ENCODE measurements around the gene CCL1. TPM values are rescaled to one million over a fixed set of nuclear protein-coding genes. Genes with fewer than 3 reads are reported as not detected.

CCL1 gene
- total and polyA plus RNA-seq, 4 donors = not detected

DNA sequence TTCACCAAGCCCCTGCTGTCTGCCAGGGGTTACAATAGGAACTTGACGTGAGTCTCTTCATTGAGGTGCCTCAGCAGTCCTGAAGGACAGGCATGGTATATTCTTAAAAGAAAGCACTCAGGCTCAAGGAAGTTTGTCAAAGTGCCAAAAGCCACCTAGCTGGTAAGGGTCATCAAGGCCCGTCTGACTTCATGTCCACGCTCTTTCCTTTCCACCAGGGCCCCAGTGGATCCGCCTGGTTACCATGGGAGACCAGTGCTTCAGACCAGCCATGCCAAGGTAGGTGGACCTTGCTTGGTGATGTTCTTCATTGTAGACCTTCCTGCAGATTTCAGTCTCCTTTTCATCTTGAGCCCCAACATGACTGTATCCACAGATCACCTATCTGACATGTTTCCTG, 27.6 kb upstream of the CCL1 start:
- Histone ChIP-seq H3K9ac (ENCODE audit: low read depth in 1 of 2, low read length in 2 of 2) (no peak overlapping the region), H3K4me1 (ENCODE audit: control insufficient read depth in 4 of 4, insufficient read depth in 4 of 4, low read length in 3 of 4) (no peaks in the 10 kb centered on the region), H3K27me3 (ENCODE audit: control insufficient read depth in 4 of 4, insufficient read depth in 4 of 4, low read length in 3 of 4) (peaks cover 0 to 4% (median 0%) of the 10 kb centered on the region in 4 donors), H3K4me3 (ENCODE audit: low read depth in 1 of 3, low read length in 3 of 3) (no peak overlapping the region), H3K9me3 (ENCODE audit: control insufficient read depth in 4 of 4, low read length in 3 of 4) (no peaks in the 10 kb centered on the region), H3K36me3 (ENCODE audit: control insufficient read depth in 4 of 4, insufficient read depth in 3 of 4, low read depth in 1 of 4, low read length in 3 of 4) (no peaks in the 10 kb centered on the region), H3K27ac (ENCODE audit: low read depth in 1 of 2, low read length in 2 of 2) (no peak overlapping the region)
- TF ChIP-seq NR2F2 (IDR thresholded peaks at IDR 0.05) (no peak), JUND (IDR thresholded peaks at IDR 0.05) (no peak), FOXA2 (IDR thresholded peaks at IDR 0.05) (no peak), HNF4A (conservative IDR thresholded peaks at IDR 0.05) (no peak), SP1 (IDR thresholded peaks at IDR 0.05) (no peak)
- 80% methylated on average over 4 of the region's 4 CpGs for WGBS
- DNase-seq (ENCODE audit: low spot score) = no peak

DNA sequence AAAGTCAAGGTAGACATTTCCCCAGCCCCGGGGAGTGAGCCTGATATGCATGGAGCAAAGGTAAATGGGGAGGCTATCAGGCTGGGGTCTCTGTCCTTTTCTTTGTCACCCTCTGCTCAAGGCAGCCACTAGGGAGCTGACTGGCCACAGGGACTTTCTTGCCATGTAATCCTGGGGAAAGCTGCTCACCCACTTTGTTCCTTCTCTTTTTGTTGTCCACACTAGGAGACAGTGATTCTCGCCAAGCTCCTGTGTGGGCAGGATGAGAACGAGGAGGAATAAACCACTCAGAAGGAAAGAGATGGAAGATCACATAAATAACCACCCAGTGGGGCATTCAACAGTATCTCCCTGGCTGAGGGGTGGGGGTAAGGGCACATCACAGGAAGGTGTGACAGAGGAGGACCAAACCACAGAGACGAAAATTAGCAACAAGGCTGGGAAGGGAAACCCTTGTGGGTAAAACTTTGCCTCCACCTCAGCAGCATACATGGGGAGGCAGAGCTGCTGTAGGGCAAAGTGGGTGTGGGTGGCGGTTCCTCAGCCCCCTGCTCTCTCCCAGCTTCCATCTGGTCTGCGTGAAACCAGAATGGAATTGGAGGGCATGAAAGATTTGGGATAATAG, 26.2 kb upstream of the CCL1 start:
- WGBS = 72% methylated on average over 6 of the region's 6 CpGs

DNA sequence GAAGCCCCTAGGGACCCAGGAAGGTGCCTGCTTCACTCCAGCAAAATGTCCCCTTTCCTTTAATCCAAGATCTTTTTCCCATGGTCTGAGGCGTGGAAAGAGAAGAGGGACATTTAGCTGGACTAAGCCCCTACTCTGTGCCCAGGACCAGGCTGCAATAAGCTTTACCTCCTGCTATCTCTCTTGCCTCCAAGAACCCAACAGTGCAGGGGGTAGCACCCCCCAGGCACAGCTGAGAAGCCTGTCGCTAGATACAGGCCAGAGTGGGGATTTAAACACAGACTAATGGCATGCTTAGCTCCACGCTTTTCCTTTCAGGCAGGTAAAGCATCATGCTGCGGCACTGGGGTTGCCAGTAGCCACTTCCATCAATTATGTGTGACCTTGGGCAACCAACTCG, 24.5 kb upstream of the CCL1 start:
- H3K4me1 ChIP-seq (ENCODE audit: control insufficient read depth in 4 of 4, insufficient read depth in 4 of 4, low read length in 3 of 4) = no peaks in the 10 kb centered on the region
- TF ChIP-seq HNF4A (conservative IDR thresholded peaks at IDR 0.05) (no peak), JUND (IDR thresholded peaks at IDR 0.05) (no peak), RXRA (IDR thresholded peaks at IDR 0.05) (no peak), RAD21 (IDR thresholded peaks at IDR 0.05) (no peak), FOXA1 (IDR thresholded peaks at IDR 0.05) (no peak), NR2F2 (IDR thresholded peaks at IDR 0.05) (no peak), EGR1 (IDR thresholded peaks at IDR 0.05; ENCODE audit: low read depth in 2 of 2) (no peak), GABPA (IDR thresholded peaks at IDR 0.05 in 1 of 2, conservative IDR thresholded peaks at IDR 0.05 in 1 of 2) (no peak), YY1 (IDR thresholded peaks at IDR 0.05) (no peak), HNF4G (IDR thresholded peaks at IDR 0.05) (no peak), FOXA2 (IDR thresholded peaks at IDR 0.05) (no peak), TAF1 (conservative IDR thresholded peaks at IDR 0.05) (no peak), SP1 (IDR thresholded peaks at IDR 0.05) (no peak)
- TF ChIP-seq, protein P1, sequence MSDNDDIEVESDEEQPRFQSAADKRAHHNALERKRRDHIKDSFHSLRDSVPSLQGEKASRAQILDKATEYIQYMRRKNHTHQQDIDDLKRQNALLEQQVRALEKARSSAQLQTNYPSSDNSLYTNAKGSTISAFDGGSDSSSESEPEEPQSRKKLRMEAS (IDR thresholded peaks at IDR 0.05) = no peak
- TF ChIP-seq, protein P2, sequence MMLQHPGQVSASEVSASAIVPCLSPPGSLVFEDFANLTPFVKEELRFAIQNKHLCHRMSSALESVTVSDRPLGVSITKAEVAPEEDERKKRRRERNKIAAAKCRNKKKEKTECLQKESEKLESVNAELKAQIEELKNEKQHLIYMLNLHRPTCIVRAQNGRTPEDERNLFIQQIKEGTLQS (IDR thresholded peaks at IDR 0.05) = no peak
- TF ChIP-seq, protein P3, sequence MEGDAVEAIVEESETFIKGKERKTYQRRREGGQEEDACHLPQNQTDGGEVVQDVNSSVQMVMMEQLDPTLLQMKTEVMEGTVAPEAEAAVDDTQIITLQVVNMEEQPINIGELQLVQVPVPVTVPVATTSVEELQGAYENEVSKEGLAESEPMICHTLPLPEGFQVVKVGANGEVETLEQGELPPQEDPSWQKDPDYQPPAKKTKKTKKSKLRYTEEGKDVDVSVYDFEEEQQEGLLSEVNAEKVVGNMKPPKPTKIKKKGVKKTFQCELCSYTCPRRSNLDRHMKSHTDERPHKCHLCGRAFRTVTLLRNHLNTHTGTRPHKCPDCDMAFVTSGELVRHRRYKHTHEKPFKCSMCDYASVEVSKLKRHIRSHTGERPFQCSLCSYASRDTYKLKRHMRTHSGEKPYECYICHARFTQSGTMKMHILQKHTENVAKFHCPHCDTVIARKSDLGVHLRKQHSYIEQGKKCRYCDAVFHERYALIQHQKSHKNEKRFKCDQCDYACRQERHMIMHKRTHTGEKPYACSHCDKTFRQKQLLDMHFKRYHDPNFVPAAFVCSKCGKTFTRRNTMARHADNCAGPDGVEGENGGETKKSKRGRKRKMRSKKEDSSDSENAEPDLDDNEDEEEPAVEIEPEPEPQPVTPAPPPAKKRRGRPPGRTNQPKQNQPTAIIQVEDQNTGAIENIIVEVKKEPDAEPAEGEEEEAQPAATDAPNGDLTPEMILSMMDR (IDR thresholded peaks at IDR 0.05; ENCODE audit: low read depth, low read length, missing input control) = no peak
- H3K36me3 ChIP-seq (ENCODE audit: control insufficient read depth in 4 of 4, insufficient read depth in 3 of 4, low read depth in 1 of 4, low read length in 3 of 4) = no peaks in the 10 kb centered on the region
- 67% methylated on average over 5 of the region's 5 CpGs for WGBS
- no peaks in the 10 kb centered on the region for H3K9me3 ChIP-seq (ENCODE audit: control insufficient read depth in 4 of 4, low read length in 3 of 4)
- no peak overlapping the region for H3K27ac ChIP-seq (ENCODE audit: low read depth in 1 of 2, low read length in 2 of 2)
- DNase-seq (ENCODE audit: low spot score) = no peak
- H3K9ac ChIP-seq (ENCODE audit: low read depth in 1 of 2, low read length in 2 of 2) = no peak overlapping the region
- H3K4me3 ChIP-seq (ENCODE audit: low read depth in 1 of 3, low read length in 3 of 3) = no peak overlapping the region
- peaks cover 0 to 4% (median 0%) of the 10 kb centered on the region in 4 donors for H3K27me3 ChIP-seq (ENCODE audit: control insufficient read depth in 4 of 4, insufficient read depth in 4 of 4, low read length in 3 of 4)

More for the DNA sequence above, 26.2 kb upstream of the CCL1 start:
- Histone ChIP-seq H3K9ac (ENCODE audit: low read depth in 1 of 2, low read length in 2 of 2) (no peak overlapping the region), H3K9me3 (ENCODE audit: control insufficient read depth in 4 of 4, low read length in 3 of 4) (no peaks in the 10 kb centered on the region), H3K4me3 (ENCODE audit: low read depth in 1 of 3, low read length in 3 of 3) (no peak overlapping the region), H3K4me1 (ENCODE audit: control insufficient read depth in 4 of 4, insufficient read depth in 4 of 4, low read length in 3 of 4) (no peaks in the 10 kb centered on the region), H3K36me3 (ENCODE audit: control insufficient read depth in 4 of 4, insufficient read depth in 3 of 4, low read depth in 1 of 4, low read length in 3 of 4) (no peaks in the 10 kb centered on the region), H3K27ac (ENCODE audit: low read depth in 1 of 2, low read length in 2 of 2) (no peak overlapping the region), H3K27me3 (ENCODE audit: control insufficient read depth in 4 of 4, insufficient read depth in 4 of 4, low read length in 3 of 4) (peaks cover 0 to 4% (median 0%) of the 10 kb centered on the region in 4 donors)
- no peak for DNase-seq (ENCODE audit: low spot score)
- no peak for TF ChIP-seq HNF4G (IDR thresholded peaks at IDR 0.05)
- TF ChIP-seq, protein P1 (IDR thresholded peaks at IDR 0.05) = no peak
